Mononuclear cell (primary cell): ENCODE measurements around the gene SLC25A15. TPM values are rescaled to one million over a fixed set of nuclear protein-coding genes. Genes with fewer than 3 reads are reported as not detected.
"Not testable (repeated sequence)": the region's sequence is repeated elsewhere in the genome, so short reads cannot be mapped to it uniquely, and the experiment has no call there.

Experiments used
- H3K27me3 ChIP-seq: 2 replicates; pipeline ENCODE4 v1.6.0; 2011; ENCODE audit warnings: low read length, control low read depth; ENCODE audit not compliant: insufficient read depth
- H3K4me1 ChIP-seq: 2 replicates; pipeline ENCODE4 v1.5.1; 2011; ENCODE audit warnings: mild to moderate bottlenecking, low read length, control low read depth; ENCODE audit not compliant: insufficient read depth
- H3K4me3 ChIP-seq: 2 replicates; pipeline ENCODE4 v1.5.1; 2011; ENCODE audit warnings: mild to moderate bottlenecking, low read length, moderate library complexity
- H3K9me3 ChIP-seq: 2 replicates; pipeline ENCODE4 v1.5.1; 2011; ENCODE audit warnings: low read depth, mild to moderate bottlenecking, control low read depth, low read length
- total RNA-seq: library from RNA; depleted of rRNA; stranded (reverse); fragments of >200 nt; gene quantifications from one replicate; pipeline ENCODE4 v1.2.3, GENCODE V29; 2012

SLC25A15 gene
- total RNA-seq, 1 donor = 7.0 TPM

DNA sequence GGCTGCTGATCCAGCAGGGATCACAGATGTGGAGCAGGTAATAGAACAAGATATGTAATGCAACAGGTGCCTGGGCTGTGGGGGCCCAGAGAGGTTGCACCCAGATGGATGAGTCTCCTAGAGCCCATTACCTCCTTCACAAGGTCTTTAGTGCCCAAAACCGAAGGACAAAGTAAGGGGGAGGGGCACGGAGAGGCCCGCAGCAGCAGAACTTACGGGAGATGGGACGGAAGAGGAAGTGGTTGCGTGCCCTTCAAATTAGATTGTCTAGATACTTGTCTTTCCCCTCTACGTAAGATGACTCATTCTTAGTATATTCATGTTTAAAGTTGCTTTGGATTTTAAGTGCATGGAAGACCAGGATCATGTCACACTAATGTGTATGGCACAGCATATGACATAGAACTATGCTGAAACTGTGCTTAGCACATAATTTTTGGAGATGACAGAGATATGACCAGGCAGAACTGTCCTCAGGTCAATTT lies 12.7 kb upstream of the SLC25A15 start:
- H3K27me3 ChIP-seq = no peaks in the 10 kb centered on the region
- no peaks in the 10 kb centered on the region for H3K9me3 ChIP-seq
- peaks cover 42% of the 10 kb centered on the region for H3K4me1 ChIP-seq
- H3K4me3 ChIP-seq = no peak overlapping the region

DNA sequence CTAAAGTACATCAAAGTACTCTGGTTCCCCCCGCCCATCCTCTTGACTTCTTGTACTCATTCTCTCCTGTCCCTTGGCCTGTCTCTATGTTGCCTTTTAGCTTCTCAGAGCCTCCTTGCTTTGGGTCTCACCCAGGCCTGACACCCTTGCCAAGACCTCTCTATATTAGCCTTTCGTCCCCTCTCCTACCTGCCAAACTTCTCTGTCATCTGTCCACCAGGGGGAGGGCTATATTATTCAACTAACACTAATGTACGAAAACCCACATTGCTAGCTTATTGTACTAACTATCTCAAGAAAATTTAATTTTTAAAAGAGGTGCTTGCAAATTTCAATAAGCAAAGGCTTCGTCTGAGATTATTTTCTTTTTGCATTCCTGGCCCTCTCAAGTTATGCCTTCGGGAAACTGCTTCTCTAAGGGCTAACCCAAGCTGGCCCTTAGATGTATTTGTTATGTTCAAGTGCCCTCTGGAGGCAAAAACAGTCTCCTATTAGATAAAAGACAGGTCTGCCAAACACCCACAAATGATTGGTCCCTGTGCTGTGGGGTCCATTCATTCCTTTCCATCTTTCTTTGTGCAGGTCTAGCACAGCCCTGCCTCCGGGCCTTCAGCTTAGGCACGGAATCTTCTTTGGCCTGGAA lies 12.1 kb upstream of the SLC25A15 start:
- Histone ChIP-seq H3K4me3 (no peak overlapping the region), H3K9me3 (no peaks in the 10 kb centered on the region), H3K4me1 (peaks cover 44% of the 10 kb centered on the region), H3K27me3 (no peaks in the 10 kb centered on the region)

DNA sequence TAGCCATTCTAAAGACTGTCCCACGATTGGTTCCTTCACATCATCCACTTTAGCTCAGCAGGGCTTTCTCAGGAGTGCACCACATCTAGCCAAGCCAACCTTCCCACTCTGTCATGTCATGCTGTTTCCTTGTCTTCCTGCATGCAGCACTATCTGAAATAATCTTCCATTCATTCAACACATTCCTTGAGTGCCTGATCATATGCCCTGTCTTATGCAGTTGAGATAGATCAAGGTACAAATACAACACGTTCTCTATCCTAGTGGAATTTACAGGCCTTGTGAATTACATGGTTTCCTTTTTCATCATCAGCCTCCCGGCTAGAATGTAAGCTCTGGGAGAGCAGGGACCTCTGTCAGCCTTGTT lies 11.6 kb upstream of the SLC25A15 start:
- H3K9me3 ChIP-seq = no peaks in the 10 kb centered on the region
- H3K27me3 ChIP-seq = no peaks in the 10 kb centered on the region
- H3K4me1 ChIP-seq = peaks cover 48% of the 10 kb centered on the region
- no peak overlapping the region for H3K4me3 ChIP-seq

DNA sequence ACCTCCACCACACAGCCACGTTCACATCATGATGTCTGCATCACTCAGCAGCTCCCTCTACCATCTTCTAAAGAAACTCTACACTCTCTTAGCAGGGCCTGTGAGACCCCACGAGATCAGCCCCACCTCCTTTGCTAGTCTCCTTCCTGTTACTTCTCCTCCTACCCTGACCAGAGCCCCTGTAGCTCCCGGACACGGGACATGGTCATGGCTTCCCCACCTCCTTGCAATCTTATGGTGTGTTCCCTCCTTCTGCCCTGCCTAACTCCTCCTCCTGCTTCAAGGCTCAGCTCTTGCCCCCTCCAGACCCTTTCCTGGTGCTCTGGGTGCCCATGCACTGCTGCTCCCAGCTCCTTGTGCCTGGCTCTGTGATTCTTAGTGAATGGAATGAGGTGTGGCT lies 10.4 kb upstream of the SLC25A15 start:
- H3K4me3 ChIP-seq = no peak overlapping the region

DNA sequence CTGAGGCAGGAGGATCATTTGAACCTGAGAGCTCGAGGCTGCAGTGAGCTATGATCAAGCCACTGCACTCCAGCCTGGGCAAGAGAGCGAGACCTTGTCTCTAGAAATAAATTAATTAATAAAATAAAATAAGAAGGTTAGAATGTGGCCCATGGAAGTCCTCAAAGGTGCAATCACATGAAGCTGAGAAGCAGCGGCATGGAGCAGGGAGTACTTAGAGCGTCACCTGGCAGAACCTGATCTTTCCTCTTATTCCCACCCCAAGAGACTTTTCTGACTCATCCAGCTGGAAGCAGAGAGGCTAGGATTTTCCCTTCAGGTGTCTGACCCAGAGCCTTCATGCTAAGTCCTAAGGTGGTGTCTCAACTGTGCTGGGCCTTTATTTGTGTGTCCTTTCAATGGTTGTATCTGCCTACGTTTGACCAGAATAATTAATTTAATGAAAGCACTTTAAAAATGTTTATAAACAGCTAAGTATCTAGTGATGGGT lies 9.6 kb upstream of the SLC25A15 start:
- no peaks in the 10 kb centered on the region for H3K9me3 ChIP-seq
- H3K27me3 ChIP-seq = no peaks in the 10 kb centered on the region
- no peak overlapping the region for H3K4me3 ChIP-seq
- peaks cover 64% of the 10 kb centered on the region for H3K4me1 ChIP-seq

More for the DNA sequence above, 10.4 kb upstream of the SLC25A15 start:
- Histone ChIP-seq H3K9me3 (no peaks in the 10 kb centered on the region), H3K27me3 (no peaks in the 10 kb centered on the region), H3K4me1 (peaks cover 56% of the 10 kb centered on the region)

DNA sequence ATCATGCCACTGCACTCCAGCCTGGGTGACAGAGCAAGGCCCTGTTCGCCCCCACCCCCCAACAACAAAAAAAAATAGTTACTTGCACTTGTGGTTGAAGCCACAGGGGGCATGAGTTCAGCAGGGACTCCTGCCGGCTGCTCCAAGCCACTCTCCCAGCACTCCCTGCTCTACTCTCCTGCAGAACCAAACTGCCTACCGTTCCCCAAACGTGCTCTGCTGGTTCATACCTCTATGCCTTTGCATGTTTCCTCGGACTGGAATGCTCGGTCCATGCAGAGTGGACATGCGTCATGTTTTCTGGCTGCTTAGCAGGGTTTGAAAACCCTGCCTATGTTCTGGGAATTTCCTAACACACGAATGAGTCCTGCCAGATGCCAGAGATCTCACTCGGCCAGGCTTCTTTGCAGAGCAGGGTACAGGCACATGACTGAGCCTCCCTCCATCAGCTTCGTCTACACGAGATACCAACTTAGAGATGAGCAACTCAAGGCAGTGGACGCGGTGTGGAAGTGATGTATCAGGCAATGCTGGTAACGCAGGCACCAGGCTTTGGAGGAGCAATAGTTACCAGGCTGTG lies 8.5 kb upstream of the SLC25A15 start:
- Histone ChIP-seq H3K9me3 (no peaks in the 10 kb centered on the region), H3K4me3 (no peak overlapping the region), H3K27me3 (no peaks in the 10 kb centered on the region), H3K4me1 (peaks cover 62% of the 10 kb centered on the region)

DNA sequence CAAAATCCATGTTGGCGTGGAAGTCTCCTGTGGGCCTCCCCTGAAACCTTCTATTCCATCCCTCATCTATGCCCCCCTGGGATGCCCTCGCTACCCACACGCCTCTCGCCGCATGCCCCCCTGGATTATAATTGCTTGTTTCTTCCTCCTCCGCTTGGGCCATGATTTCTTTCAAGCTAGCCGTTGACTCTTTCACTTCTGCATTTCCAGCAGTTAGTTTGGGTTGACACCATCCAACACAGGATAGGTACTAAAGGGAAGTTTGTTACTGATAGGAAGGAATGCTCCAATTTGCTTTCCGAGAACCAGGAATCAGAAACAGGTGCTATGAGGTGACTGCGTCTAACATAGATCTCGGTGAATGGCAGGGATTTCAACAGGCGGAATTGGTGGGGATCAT lies 7.7 kb upstream of the SLC25A15 start:
- Histone ChIP-seq H3K27me3 (no peaks in the 10 kb centered on the region), H3K9me3 (no peaks in the 10 kb centered on the region), H3K4me3 (no peak overlapping the region), H3K4me1 (peaks cover 60% of the 10 kb centered on the region)

DNA sequence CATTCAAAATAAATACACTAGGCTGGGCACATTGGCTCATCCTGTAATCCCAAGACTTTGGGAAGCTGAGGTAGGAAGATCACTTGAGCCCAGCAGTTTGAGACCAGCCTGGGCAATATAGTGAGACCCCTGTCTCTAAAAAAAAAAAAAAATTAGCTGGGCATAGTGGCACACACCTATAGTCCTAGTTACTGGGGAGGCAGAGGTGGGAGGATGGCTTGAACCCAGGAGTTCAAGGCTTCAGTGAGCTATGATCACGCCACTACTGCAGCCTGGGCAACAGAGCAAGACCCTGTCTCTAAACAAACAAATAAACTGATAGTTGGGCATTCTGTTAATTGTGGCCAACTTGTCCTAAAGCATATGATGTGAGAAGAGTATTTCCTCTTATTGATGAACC lies 6.4 kb upstream of the SLC25A15 start:
- H3K4me1 ChIP-seq = peaks cover 50% of the 10 kb centered on the region
- not testable (repeated sequence) for H3K9me3 ChIP-seq, H3K4me3 ChIP-seq, H3K27me3 ChIP-seq

DNA sequence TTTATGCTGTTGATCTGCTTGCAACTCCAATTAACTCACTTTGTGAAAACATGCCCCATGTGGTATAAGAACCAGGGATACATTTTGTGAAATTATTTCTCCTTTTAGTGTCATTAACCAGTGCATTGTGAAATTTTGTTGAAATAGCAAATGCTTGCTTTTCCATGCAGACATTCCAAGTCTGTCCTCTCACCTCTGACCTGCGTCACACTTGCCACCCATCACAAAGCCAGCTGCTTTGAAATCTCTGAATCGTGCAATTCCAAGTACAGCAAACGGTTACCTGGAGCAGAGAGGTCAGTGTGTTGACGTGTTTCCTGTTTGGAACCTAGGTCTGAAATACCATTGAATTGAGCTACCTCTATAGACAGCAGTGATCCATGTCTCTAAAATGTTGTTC lies 4.9 kb upstream of the SLC25A15 start:
- Histone ChIP-seq H3K9me3 (no peaks in the 10 kb centered on the region), H3K27me3 (no peaks in the 10 kb centered on the region), H3K4me1 (peaks cover 56% of the 10 kb centered on the region), H3K4me3 (no peak overlapping the region)

DNA sequence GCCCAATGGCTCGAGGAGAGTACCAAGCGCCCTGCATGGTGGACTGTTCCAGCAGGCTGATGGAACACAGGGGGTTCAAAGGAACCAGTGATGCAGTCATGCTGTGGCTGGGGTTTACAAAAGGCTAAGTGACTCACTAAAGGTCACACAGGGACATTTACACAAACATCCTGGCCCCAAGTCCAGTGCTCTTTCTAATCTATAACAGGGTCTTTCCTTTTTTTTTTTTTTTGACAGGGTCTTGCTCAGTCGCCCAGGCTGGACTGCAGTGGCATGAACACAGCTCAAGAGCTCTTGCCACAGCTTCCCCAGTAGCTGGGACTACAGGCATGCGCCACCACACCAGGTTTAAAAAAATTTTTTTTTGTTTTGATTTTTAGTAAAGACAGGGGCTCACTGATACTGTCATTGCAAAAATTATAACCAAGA lies 2.8 kb upstream of the SLC25A15 start:
- no peak overlapping the region for H3K4me3 ChIP-seq
- H3K4me1 ChIP-seq = peaks cover 51% of the 10 kb centered on the region
- H3K9me3 ChIP-seq = no peaks in the 10 kb centered on the region
- H3K27me3 ChIP-seq = no peaks in the 10 kb centered on the region

DNA sequence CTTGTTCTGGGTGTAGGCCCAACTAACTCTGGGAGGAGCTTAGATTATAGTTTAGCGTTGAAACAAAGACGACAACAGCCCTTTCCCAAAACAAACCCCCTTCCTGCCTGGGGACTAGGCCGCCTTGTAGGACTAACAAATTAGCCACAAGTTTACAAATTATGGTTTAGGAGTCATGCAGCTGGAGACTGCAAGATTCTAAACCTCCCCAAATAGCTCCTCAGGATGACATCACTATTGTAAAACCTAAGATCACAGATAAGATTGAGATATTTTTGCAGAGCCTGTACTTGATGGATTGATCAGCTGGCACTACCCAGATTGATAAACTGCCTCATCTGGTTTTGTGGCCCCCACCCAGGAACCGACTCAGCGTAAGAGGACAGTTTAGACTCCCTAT lies 2.3 kb upstream of the SLC25A15 start:
- peaks cover 46% of the 10 kb centered on the region for H3K4me1 ChIP-seq
- no peaks in the 10 kb centered on the region for H3K27me3 ChIP-seq
- H3K4me3 ChIP-seq = no peak overlapping the region
- H3K9me3 ChIP-seq = no peaks in the 10 kb centered on the region

DNA sequence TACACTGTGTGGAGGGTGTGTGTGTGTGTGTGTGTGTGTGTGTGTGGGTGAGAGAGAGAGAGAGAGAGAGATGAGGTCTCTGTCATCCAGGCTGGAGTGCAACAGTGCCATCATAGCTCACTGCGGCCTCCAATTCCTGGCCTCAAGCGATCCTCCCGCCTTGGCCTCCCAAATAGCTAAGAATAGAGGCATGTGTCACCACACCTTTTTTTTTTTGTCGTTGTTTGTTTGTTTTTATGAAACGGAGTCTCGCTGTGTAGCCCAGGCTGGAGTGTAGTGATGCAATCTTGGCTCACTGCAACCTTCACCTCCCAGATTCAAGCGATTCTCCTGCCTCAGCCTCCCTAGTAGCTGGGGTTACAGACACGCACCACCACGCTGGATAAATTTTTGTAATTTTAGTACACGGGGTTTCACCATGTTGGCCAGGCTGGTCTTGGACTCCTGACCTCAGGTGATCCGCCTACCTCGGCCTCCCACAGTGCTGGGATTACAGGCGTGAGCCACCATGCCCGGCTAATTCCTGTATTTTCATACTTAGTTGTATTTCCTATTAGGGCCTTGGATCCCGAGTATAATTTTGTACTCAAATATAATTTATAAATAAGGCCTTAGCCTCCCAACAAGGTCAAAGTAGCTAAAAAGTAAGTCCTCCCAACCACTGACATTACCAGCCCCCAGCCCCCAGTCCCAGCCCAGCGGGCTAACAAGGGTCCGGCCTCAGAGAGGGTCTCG lies 704 bp upstream of the SLC25A15 start:
- not testable (repeated sequence) for H3K27me3 ChIP-seq, H3K9me3 ChIP-seq
- Histone ChIP-seq H3K4me1 (peaks cover 33% of the 10 kb centered on the region), H3K4me3 (peak overlapping the region; percentile 58)

DNA sequence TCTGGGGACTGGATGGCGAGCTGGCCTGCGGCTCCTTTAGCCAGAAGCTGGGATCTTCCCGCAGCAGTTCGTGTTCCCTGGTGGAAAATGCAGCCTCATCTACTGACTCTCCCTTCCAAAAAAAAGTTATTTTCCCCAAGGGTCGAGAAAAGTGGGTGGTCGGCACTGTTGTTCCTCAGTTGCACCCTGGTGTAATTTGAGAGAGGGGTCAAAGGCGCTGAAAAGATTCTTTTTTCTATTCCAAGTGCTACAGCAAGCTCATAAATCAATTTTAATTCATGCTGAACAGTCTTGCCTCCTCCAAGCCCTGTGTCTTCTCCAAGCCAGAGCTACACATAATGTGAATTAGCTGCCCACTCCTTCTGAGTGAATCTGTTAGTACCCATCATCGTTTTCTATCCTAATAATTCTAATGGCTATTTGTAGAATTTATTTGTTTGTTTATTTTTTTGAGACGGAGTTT lies 774 bp downstream of the SLC25A15 start:
- Histone ChIP-seq H3K4me3 (peak overlapping the region; percentile 58), H3K4me1 (peaks cover 22% of the 10 kb centered on the region), H3K9me3 (no peaks in the 10 kb centered on the region), H3K27me3 (no peaks in the 10 kb centered on the region)

DNA sequence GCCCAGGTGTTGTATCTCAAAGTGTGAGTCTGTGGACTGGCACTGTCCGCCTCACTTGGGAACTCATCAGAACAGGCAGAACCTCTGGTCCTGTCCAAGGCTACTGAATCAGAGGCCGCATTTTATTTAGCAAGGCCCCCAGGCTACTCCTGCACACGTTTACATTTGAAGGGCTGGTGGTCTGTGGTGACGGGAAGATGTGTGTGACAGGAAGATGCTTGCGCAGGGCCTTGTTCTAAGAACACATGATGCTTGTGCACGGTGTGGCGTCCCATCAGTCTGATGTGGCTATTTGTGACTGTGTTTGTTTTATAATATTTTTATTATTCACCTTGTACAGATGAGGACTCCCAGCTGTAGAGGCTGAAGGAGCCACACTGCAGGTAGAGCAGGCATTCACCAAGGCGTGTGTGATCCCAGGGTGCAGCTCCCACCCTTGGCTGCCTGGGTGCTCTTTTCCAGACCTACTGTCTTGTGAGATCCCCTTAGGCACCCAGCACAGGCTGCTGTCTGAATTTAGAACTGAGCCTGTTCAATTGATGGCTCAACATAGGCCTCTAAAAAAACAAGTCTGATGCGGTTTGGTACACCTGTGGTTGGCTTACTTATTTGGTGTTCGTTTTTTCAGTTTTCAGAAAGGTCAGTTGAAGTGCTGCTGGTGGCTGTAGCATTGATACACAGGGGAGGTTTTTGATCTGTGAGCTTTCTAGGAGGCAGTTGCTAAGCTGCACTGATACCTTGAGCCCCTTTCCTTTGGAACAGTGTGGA lies 3.1 kb downstream of the SLC25A15 start:
- Histone ChIP-seq H3K9me3 (no peaks in the 10 kb centered on the region), H3K4me3 (no peak overlapping the region), H3K27me3 (no peaks in the 10 kb centered on the region), H3K4me1 (peaks cover 14% of the 10 kb centered on the region)

DNA sequence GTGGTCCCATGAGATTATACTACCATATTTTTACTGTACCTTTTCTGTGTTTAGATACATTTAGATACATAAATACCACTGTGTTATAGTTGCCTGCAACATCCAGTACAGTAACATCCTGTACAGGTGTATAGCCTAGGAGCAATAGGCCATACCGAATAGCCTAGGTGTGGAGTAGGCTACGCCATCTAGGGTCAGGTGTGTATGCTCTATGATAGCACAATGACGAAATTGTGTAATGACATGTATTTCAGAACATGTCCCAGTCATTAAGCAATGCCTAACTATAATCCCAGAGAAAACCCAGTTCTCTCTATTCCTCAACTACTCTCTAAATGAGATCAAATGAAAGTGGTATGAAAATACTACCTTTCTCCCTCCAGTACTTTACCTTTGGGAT lies 3.9 kb downstream of the SLC25A15 start:
- no peak overlapping the region for H3K4me3 ChIP-seq
- no peaks in the 10 kb centered on the region for H3K27me3 ChIP-seq
- H3K4me1 ChIP-seq = peaks cover 20% of the 10 kb centered on the region
- H3K9me3 ChIP-seq = no peaks in the 10 kb centered on the region
